Measurements from ENCODE around the gene EGF. TPM values are rescaled to one million over a fixed set of nuclear protein-coding genes. Genes with fewer than 3 reads are reported as not detected.

EGF gene
- polyA plus RNA-seq, 1 donor from 2014 or later, result not detected

- H3K9ac ChIP-seq (ENCODE audit: low read length), result no peak overlapping the region
- H3K27me3 ChIP-seq (ENCODE audit: insufficient read depth, low read depth, low read length), result no peaks in the 10 kb centered on the region
- H3K79me2 ChIP-seq (replicated peaks; ENCODE audit: insufficient read depth, low read length), result no peaks in the 10 kb centered on the region
- no peak for TF ChIP-seq CTCF (IDR thresholded peaks at IDR 0.05; ENCODE audit: poor library complexity, severe bottlenecking)
- no peak for TF ChIP-seq RAD21 (conservative IDR thresholded peaks at IDR 0.05)
- no peak for TF ChIP-seq MXI1 (conservative IDR thresholded peaks at IDR 0.05; ENCODE audit: poor library complexity, severe bottlenecking)
- no peak for TF ChIP-seq POLR2AphosphoS5 (IDR thresholded peaks at IDR 0.05)
- TF ChIP-seq TAF1 (IDR thresholded peaks at IDR 0.05; ENCODE audit: low read depth), result no peak
- no peak for TF ChIP-seq EP300 (conservative IDR thresholded peaks at IDR 0.05; ENCODE audit: poor library complexity, severe bottlenecking)
- no peak for TF ChIP-seq EZH2 (IDR thresholded peaks at IDR 0.05; ENCODE audit: borderline replicate concordance, insufficient read depth, low read length, poor library complexity, severe bottlenecking)
- TF ChIP-seq SMC3 (conservative IDR thresholded peaks at IDR 0.05; ENCODE audit: poor library complexity), result no peak
- TF ChIP-seq REST (IDR thresholded peaks at IDR 0.05; ENCODE audit: borderline replicate concordance), result no peak
- H3F3A ChIP-seq (ENCODE audit: insufficient read depth, low read length, poor library complexity, severe bottlenecking), result no peaks in the 10 kb centered on the region
- H3K4me2 ChIP-seq (ENCODE audit: low read length), result no peak overlapping the region
- no peak overlapping the region for H3K4me3 ChIP-seq (ENCODE audit: low read length)
- H3K27ac ChIP-seq (ENCODE audit: low read length), result no peak overlapping the region
- H3K9me3 ChIP-seq (ENCODE audit: low read length), result no peaks in the 10 kb centered on the region
- H4K20me1 ChIP-seq (ENCODE audit: insufficient read depth), result no peaks in the 10 kb centered on the region
- no peaks in the 10 kb centered on the region for H3K9me2 ChIP-seq (ENCODE audit: insufficient read depth, low read length)
- no peaks in the 10 kb centered on the region for H3K36me3 ChIP-seq (ENCODE audit: insufficient read depth, low read length)
- no peak overlapping the region for H2AFZ ChIP-seq (ENCODE audit: low read depth, low read length)
These were observed 76.4 kb downstream of the EGF start for GRCh38 chr4:109989044-109989443.

- Histone ChIP-seq H3K4me3 (ENCODE audit: low read length) (no peak overlapping the region), H2AFZ (ENCODE audit: low read depth, low read length) (no peak overlapping the region), H3K79me2 (replicated peaks; ENCODE audit: insufficient read depth, low read length) (no peaks in the 10 kb centered on the region), H3K36me3 (ENCODE audit: insufficient read depth, low read length) (no peaks in the 10 kb centered on the region), H3K27me3 (ENCODE audit: insufficient read depth, low read depth, low read length) (no peaks in the 10 kb centered on the region), H3F3A (ENCODE audit: insufficient read depth, low read length, poor library complexity, severe bottlenecking) (no peaks in the 10 kb centered on the region), H3K9me2 (ENCODE audit: insufficient read depth, low read length) (no peaks in the 10 kb centered on the region), H4K20me1 (ENCODE audit: insufficient read depth) (no peaks in the 10 kb centered on the region), H3K9ac (ENCODE audit: low read length) (no peak overlapping the region), H3K4me2 (ENCODE audit: low read length) (no peak overlapping the region), H3K27ac (ENCODE audit: low read length) (no peak overlapping the region), H3K9me3 (ENCODE audit: low read length) (no peaks in the 10 kb centered on the region)
- TF ChIP-seq CTCF (IDR thresholded peaks at IDR 0.05; ENCODE audit: poor library complexity, severe bottlenecking) (no peak), TAF1 (IDR thresholded peaks at IDR 0.05; ENCODE audit: low read depth) (no peak), RAD21 (conservative IDR thresholded peaks at IDR 0.05) (no peak), SMC3 (conservative IDR thresholded peaks at IDR 0.05; ENCODE audit: poor library complexity) (no peak), MXI1 (conservative IDR thresholded peaks at IDR 0.05; ENCODE audit: poor library complexity, severe bottlenecking) (no peak), EZH2 (IDR thresholded peaks at IDR 0.05; ENCODE audit: borderline replicate concordance, insufficient read depth, low read length, poor library complexity, severe bottlenecking) (no peak), POLR2AphosphoS5 (IDR thresholded peaks at IDR 0.05) (no peak), REST (IDR thresholded peaks at IDR 0.05; ENCODE audit: borderline replicate concordance) (no peak), EP300 (conservative IDR thresholded peaks at IDR 0.05; ENCODE audit: poor library complexity, severe bottlenecking) (no peak)
These were observed 76.9 kb downstream of the EGF start for GRCh38 chr4:109989618-109990017.
